ENCODE results near the gene LGR4.

DNA sequence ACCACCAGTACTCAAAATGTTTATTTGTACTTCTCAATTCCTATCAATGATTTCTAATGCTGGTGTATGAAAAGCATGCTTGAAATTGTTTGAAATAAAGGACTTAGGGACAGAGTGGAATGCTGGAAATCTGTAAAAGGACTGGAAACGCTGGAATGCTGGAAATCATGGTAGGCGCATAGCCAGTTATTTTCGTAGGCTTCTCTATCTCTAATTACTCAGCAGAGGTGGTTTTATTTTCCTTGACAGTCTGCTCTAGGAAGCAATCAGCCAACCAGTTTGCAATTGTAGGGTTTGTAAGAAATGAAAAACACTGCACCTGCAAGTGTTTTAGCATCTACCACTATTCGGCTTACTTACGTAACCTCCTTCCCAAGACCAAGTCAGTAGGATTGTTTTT is 33.2 kb upstream of the LGR4 start:
- TF ChIP-seq YY1 (IDR thresholded peaks at IDR 0.05; ENCODE audit: insufficient read depth, insufficient read length) = no peak
- TF ChIP-seq SUZ12 (IDR thresholded peaks at IDR 0.05; ENCODE audit: extremely low read depth, insufficient read depth, insufficient read length) = no peak
- TF ChIP-seq ZNF274 (IDR thresholded peaks at IDR 0.05; ENCODE audit: low read depth, low read length) = no peak
